ENCODE measurements around the gene PRR30.
"Not testable (repeated sequence)": the region's sequence is repeated elsewhere in the genome, so short reads cannot be mapped to it uniquely, and the experiment has no call there.

Gene PRR30

DNA sequence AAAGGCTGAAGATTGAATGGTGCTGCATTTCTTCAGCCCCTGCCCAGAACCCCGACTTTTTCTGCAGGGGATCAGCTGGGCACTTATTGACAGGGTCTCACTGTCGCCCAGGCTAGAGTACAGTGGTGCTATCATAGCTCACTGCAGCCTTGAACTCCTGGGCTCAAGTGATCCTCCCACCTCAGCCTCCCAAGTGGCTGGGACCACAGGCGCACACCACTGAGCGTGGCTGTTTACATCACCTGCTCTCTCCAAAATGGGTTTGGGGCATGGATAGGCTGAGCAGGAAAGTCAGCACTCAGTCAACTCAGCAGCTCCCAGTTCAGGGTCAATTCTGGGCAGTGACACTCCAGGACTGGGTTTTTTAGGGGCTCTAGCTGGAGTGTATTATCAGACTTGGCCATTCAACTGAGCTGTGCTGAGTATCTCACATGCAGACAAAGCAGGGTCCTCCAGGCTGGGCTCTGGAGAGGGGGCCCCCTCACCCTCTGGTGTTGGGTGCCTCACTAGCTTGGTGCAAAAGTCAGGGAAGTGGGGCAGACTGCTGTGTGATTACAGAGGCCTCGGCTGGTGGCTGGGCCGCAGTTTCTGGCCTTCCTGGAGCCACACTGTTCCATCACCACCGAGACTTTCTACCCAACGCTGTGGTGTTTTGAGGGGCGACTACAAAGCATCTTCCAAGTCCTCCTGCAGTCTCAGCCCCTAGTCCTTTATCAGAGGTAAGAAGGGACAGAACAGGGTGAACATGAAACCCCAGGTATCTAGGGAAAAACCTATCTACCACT, 11.1 kb downstream of the PRR30 start:
- DNase-seq, result no peak

DNA sequence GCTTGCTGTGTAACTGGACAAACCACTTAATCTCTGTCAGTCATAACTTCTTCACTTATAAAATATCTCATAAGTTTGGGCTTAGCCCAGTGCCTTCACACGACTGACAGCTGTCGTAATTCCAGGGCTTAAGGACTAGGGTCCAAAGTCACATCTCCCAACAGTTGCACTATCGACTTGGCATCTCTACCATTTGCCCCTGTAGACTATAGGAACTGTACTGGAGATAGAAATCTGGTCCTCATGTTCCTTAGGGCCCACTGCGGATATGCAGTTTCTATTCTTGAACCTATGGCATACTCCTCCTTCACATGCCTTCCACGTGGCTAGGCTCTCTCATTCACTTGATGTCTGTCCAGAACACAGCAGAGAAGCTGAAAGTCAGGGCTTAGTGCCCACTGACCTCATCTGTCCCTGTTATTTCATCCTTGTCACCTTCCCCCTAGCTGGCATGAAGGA, 12.9 kb downstream of the PRR30 start:
- DNase-seq, result no peak

DNA sequence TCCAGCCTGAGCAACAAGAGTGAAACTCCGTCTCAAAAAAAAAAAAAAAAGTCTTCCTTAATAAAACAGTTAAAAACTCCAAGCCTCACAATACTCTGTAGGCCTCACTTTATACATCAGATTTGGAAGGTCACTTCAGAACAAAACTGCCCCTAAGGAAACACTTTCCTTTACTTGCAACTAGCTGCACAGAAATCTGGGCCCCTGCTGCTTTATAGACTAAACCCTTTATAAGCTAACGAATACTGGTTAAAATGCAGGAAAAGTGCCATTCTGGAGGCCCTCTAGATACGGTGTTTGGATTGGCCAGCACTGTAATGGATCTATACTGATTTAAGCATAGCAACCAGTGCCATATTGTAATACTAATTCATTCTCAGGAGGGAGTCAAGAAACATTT, 14.1 kb downstream of the PRR30 start:
- no peak for DNase-seq

DNA sequence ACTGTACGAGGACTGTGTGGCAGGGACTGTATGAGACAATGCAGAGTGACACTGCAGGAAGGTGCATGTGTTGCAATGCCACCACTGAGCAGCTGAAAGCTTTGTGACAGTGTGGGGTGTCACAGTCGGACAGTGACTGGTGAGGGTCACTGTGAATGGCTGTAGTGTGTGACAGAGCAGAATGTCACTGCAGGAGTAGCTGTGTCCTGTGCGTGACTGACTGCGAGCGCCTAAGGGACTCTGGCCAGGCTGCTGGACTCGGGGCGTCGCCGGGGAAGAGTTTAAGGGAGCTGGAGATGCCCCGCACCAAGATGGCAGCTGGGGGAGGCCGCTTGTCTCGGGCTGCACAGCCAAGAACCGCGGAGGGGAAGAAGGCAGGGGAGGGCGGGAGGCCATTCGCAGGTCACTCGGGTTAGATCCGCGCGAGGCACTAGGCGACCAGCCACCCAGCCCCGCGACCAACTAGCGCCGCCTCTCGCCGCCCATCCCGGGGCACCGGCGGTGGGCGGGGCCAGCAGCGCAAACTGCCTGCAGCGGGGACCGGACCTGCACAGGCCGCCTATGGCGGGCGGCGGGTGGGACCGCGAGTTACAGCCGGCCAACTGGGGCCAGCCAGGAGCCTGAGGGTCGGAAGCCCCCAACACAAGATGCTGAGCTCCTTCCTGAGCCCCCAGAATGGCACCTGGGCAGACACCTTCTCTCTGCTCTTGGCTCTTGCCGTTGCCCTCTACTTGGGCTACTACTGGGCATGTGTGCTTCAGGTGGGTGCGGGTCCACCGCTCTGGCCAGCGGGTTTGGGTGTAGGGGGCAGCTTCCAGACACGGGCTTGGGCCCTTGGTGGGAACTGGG, 15.7 kb downstream of the PRR30 start, which contains the start of gene ABHD1:
Gene ABHD1 (plus strand): TSS at position 514 of the 849 bp plus-strand sequence. CDS start 134 bp downstream, at position 648.
- DNase-seq, result no peak

DNA sequence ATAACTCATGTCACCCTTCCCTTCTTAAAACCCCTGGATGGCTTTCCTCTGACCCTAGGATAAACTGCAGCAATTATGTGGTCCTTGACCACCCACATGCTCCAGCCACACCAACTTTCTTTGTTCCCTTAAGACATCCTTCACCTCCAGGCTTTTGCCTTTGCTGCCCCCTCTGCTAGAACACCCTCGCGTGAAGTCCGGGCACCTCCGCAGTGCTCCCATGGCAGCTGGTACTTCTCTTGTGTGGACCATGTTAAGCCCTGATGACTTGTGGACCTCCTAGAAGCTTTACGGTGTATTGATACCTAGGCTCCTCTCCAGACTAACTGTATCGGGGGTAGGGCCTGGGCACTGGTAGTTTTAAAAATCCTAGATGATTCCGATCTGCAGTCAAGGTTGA, 16.4 kb downstream of the PRR30 start:
- DNase-seq, result no peak

DNA sequence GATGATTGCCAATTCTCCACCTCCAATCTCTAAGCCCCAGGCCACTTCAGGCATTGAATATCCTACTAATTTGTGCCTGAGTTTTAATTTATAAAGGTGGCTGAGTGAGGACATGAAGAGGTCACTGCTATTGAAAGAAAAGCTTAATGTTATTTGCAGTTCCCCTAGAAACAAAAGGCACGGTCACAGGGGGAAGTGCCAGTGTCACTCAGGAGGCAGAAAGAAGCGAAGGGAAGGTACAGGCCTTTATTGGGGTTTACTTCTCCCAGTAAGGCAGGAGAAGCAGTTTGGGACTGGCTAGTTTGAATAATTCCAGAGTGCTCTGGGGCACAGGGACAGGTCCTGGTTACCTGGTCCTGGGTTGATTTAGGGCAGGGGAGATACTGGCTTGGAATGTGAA, 17.3 kb downstream of the PRR30 start:
- DNase-seq, result no peak

DNA sequence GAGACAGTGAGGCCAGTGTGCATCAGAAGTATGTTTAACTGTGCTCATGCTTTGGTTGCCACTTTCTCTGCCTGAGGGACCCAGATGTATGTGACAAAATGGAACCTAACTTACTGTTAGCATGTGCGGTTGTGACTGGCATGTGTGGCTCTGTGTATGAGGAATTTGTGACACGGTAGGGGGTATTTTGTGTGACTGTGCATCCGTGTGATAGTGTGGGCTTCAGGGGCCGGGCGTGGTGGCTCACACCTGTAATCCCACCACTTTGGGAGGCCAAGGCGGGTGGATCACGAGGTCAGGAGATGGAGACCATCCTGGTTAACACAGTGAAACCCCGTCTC, 19.9 kb downstream of the PRR30 start:
- DNase-seq, result not testable (repeated sequence)

DNA sequence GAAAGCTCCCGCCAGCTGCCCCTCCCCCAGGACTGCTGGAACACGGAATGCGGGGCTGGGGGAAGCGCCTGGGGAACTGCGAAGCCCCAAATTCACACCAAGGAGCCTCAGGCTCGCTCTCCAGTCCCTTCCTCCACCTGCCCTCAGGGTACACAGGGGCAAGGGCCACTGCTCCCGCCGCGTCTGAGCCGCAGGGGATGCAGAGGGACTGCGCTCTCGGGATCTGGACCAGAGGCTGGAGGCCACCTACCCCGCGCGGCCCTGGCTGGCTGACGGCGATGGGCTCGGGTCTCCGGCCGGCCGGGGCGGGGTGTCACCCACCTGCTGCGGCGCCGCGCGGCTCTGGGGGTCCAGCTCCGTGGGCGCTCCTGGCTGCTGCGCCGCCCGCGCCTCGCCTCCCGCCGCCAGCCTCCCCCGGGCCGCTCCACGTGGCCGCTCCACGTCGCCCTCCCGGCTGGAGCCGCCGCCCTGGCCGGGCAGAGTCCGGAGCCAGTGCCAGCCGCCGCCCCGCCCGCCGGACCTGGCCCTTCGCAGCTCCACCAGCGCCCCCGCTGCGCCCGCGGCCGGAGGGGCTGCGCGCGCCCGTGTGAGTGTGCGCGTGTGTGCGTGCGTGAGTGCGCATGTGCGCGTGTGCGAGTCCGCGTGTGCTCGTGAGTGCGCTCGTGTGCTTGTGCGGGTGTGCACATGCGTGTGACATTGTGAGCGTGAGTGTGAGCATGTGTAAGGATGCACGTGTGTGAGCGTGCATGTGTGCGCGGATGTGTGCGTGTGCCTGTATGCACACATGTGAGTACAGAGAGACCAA, 20.5 kb downstream of the PRR30 start, which contains the start of gene CGREF1:
Gene CGREF1 (minus strand): TSS at position 604 of the 805 bp plus-strand sequence. CDS start 14,762 bp downstream, outside the sequence.
- DNase-seq, result no peak

DNA sequence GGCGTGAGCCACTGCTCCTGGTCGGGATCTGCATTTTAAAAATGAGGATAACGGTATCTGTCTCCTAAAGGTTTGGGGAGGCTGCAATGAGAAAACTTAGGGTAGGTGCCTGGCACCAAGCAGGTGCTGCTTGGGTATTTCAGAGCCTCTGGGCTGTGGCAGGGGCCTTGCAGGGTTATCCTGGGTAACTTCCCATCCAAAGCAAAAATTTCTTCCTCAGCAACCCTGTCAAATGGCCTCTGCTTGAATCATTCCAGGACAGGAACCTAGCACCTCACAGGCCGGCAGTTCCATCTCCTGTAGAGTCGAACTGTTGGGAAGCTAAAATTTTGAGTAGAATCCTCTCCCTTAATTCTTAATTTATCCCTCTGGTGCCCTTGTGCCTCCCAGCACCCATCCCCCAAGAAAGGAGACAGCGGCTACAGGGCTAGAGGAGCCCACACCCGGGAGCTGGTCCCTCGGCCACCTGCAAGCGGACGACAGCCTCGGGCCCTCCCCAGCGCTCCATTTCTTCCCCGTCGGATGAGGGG, 21.1 kb downstream of the PRR30 start:
- no peak for DNase-seq

DNA sequence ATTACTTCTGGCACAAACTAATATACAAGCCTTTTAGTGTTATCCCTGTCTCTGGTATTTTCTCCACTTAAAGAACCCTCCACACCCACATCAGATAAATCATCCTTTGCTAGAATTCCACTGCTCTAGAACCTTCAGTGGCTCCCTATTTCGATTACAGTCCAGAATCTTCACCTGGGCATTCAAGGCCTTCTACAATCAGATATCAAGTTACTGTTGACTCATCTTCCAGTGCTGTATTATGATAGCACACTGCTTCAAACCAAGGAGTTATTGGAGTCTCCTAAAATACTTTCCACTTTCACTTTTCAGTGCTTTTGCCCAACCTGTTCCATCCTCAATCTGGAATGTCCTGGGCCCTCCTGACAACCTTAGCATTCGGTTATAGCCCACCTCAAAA, 23.7 kb downstream of the PRR30 start:
- no peak for DNase-seq

DNA sequence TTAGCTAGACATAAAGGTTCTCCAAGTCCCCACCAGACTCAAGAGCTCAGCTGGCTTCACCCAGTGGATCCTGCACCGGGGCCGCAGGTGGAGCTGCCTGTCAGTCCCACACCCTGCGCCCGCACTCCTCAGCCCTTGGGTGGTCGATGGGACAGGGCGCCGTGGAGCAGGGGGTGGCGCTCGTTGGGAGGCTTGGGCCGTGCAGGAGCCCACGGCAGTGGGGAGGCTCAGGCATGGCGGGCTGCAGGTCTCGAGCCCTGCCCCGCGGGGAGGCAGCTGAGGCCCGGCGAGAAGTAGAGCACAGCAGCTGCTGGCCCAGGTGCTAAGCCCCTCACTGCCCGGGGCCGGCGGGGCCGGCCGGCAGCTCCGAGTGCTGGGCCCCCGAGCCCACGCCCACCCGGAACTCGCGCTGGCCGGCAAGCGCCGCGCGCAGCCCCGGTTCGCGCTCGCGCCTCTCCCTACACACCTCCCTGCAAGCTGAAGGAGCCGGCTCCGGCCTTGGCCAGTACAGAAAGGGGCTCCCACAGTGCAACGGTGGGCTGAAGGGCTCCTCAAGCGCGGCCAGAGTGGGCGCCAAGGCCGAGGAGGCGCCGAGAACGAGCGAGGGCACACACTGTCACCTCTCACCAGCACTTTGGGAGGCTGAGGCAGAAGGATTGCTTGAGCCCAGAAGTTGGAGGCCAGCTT, 27.7 kb downstream of the PRR30 start:
- not testable (repeated sequence) for DNase-seq

DNA sequence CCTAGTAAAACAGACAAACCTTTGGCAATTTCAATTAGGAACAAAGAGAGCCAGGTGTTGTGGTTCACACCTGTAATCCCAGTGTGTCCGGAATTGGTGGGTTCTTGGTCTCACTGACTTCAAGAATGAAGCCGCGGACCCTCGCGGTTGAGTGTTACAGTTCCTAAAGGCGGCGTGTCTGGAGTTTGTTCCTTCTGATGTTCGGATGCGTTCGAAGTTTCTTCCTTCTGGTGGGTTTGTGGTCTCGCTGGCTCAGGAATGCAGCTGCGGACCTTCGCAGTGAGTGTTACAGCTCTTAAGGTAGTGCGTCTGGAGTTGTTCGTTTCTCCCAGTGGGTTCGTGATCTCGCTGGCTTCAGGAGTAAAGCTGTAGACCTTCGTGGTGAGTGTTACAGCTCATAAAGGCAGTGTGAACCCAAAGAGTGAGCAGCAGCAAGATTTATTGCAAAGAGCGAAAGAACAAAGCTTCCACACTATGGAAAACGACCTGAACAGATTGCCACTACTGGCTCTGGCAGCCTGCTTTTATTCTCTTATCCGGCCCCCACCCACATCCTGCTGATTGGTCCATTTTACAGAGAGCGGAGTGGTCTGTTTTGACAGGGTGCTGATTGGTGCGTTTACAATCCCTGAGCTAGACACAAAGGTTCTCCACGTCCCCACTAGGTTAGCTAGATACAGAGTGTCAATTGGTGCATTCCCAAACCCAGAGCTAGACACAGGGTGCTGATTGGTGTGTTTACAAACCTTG, 28.4 kb downstream of the PRR30 start:
- DNase-seq, result not testable (repeated sequence)

DNA sequence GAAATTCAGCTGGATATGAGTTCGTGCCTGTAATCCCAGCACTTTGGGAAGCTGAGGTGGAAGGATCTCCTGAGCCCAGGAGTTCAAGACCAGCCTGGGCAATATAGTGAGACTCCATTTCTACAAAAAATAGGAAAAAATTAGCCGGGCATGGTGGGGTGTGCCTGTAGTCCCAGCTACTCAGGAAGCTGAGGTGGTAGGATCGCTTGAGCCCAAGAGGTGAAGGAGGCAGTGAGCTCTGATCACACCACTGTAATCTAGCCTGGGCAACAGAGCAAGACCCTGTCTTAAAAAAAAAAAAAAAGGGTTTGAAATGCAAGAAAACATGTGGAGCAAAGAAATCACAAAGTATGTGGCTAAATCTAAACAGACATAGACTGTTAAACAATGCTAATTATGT, 30.1 kb downstream of the PRR30 start:
- no peak for DNase-seq

DNA sequence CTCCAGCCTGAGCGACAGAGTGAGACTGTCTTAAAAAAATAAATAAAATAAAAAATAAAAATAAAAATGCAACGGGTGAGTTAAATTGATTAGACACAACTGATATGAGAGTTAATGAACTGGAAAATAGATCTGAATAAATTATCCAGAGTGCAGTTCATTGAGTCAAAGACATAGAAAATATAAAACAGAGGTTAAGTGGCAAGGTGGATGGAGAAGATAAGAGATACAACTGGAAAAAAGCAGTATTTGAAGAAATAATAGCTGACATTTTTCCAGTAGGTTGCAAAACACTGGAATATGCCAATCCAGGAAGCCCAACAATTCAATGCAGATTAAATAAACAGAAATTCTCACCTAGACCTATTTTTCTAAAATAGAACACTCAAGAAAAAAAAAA, 31.0 kb downstream of the PRR30 start:
- no peak for DNase-seq

DNA sequence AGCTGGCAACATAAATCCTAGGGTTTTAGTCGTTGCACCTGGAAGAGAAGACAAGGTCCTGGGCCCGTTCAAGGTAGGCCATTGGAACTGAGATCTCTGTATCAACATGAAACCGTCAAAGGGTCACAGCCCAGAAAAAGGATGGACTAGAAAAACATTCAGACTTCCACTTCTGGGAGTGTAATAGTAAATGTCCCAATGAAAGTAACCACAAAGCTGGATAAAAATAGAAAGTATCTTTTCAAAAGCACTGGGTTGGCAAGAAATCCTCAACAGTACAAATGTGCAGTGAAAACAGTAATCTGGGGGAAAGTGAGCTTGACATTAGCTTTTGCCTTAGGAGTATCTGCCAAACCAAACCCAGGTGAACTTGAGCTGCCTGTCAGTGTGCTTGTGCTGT, 33.2 kb downstream of the PRR30 start:
- DNase-seq, result no peak

DNA sequence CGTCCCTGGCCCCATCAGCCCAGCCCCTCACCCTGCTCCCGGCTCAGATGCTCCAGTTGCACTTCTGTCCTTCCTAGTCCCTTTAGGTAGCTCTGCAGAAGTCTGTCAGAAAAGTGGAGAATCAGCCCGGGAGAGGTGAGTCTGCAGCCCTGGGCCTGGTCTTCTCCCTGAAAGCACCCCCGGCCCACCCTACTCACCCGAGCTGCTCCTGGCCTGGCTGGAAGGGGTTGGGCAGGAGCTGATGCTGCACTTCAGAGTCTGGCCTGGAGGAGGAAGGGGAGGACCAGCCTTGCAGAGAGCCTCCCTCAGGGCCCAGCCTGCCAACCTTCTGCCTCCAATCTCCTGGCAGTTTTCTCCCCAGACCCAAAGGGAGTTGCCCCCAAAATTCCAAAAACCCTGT, 36.9 kb downstream of the PRR30 start:
- DNase-seq, result no peak

DNA sequence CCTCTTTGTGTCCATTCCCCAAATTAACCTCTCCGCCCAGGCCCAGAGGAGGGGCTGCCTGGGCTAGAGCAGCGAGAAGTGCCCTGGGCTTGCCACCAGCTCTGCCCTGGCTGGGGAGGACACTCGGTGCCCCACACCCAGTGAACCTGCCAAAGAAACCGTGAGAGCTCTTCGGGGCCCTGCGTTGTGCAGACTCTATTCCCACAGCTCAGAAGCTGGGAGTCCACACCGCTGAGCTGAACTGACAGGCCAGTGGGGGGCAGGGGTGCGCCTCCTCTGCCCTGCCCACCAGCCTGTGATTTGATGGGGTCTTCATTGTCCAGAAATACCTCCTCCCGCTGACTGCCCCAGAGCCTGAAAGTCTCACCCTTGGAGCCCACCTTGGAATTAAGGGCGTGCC, 39.2 kb downstream of the PRR30 start:
- DNase-seq, result no peak

DNA sequence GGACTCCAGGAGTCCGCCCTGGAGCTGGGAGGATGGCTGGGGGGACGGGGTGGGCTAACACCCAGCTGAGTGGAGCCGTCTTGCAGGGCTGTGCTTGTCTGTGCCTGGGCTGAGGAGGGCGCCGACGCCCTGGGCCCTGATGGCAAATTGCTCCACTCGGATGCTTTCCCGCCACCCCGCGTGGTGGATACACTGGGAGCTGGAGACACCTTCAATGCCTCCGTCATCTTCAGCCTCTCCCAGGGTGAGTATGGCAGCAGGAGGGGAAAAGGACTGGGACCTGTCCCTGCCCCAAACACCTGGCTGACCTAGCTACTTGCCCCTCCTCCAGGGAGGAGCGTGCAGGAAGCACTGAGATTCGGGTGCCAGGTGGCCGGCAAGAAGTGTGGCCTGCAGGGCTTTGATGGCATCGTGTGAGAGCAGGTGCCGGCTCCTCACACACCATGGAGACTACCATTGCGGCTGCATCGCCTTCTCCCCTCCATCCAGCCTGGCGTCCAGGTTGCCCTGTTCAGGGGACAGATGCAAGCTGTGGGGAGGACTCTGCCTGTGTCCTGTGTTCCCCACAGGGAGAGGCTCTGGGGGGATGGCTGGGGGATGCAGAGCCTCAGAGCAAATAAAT, 39.8 kb downstream of the PRR30 start:
- DNase-seq, result no peak

DNA sequence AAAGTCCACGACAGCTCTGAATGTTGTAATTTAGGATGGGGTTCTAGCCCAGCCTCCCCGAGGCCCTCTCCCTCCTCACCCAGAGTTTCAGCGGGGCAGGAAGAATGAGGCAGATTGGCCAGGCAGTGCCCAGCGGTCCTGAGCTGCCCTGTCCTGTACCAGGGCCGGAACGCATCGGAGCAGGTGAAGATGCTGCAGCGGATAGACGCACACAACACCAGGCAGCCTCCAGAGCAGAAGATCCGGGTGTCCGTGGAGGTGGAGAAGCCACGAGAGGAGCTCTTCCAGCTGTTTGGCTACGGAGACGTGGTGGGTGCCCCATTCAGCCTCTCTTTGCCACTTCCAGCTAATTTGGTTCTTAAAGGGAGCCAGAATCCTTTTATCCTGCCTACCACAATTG, 41.9 kb downstream of the PRR30 start:
- no peak for DNase-seq

DNA sequence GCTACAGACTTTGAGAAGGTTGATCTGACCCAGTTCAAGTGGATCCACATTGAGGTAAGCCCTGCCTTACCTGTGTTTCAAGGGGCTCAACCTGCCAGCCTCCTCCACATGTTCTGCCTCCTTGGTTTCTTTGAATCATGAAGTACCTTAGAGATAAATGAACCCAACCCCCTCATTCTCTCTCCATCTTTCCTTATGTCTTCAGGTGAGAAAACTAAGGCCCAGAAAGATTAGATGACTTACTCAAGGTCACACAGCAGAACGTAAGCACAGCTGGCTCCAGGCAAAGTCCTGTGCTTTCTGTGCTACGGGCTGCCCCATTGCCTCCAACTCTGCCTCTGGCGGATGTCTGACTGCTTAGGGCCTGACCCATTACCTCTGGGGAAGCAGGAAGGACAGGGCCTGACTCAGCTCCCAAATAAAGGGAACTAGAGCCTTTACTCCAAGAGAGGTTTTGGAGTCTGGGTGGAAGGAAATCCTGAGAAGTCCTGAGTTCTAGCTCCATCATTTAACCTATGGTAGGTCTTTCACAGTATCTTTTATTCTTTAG, 42.4 kb downstream of the PRR30 start:
- DNase-seq, result no peak
